PFSK-1 (cell line): ENCODE measurements around the gene FEZF2.

ENCODE experiments used
- FOXP2 ChIP-seq: optimal IDR thresholded peaks from 2 replicates; pipeline ENCODE3; 2011; ENCODE audit warnings: borderline replicate concordance, control low read depth, inconsistent platforms; ENCODE audit not compliant: insufficient read depth; ENCODE audit errors: extremely low read length, extremely low read depth
- POLR2AphosphoS5 ChIP-seq: IDR thresholded peaks from 2 replicates; pipeline ENCODE4 v1.6.1; 2012; ENCODE audit warnings: low read depth, mild to moderate bottlenecking, control low read depth, low read length, moderate library complexity
- REST ChIP-seq, 2 experiments: IDR thresholded peaks; 2 replicates each; pipeline versions ENCODE4 v1.6.1 to v1.8.0; 2011 to 2012; ENCODE audit warnings: low read depth in 2 of 2, low read length in 2 of 2, control low read depth in 1 of 2, inconsistent platforms in 1 of 2, mild to moderate bottlenecking in 1 of 2, moderate library complexity in 1 of 2; ENCODE audit not compliant: insufficient read depth in 1 of 2
- SIN3A ChIP-seq: IDR thresholded peaks from 2 replicates; pipeline ENCODE4 v1.6.1; 2012; ENCODE audit warnings: mild to moderate bottlenecking, low read length, moderate library complexity, borderline replicate concordance; ENCODE audit not compliant: insufficient read depth
- TAF1 ChIP-seq: IDR thresholded peaks from 2 replicates; pipeline ENCODE4 v1.6.1; 2012; ENCODE audit warnings: low read length, control low read depth, borderline replicate concordance; ENCODE audit not compliant: insufficient read depth

DNA sequence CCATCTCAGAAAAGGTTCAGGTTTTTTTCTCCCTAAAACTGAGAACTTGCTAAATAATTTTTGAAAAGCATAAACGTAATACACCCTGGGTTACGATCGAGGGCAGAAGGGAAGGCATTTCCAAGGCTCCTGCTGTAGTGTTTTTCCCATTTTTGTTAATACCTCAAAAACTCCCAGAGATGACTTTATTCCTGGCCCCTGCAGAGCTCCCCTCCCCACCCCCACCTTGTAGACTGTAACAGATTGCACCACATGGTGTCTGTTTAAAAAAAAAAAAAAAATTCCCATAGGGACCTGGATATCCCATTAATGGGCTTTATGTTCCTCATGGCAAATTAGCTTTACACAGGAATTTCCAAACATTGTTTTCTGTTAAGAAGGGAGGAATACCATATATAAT, 38.2 kb downstream of the FEZF2 start:
- TF ChIP-seq POLR2AphosphoS5, result no peak
- TF ChIP-seq REST (IDR thresholded peaks at IDR 0.05; ENCODE audit: insufficient read depth in 1 of 2, low read depth in 2 of 2, low read length in 2 of 2), result no peak
- TF ChIP-seq FOXP2, result no peak
- TF ChIP-seq TAF1, result no peak
- no peak for TF ChIP-seq SIN3A
